Measurements from ENCODE around the gene PTGER2. TPM values are rescaled to one million over a fixed set of nuclear protein-coding genes. Genes with fewer than 3 reads are reported as not detected.

The PTGER2 gene
- 4.6 TPM for polyA plus RNA-seq
- long read RNA-seq, donor 1 = 0 reads
- long read RNA-seq, donor 2 = 0 reads
- long read RNA-seq, donor 3 = 0 reads
- long read RNA-seq, donor 4 = 0 reads
- long read RNA-seq, donor 5, partial matches to known transcripts = 0 of 2 reads
- long read RNA-seq, donor 5, other reads (novel, unspliced or antisense) = 0 of 2 reads
- long read RNA-seq, donor 6, partial matches to known transcripts = 0 of 1 reads
- long read RNA-seq, donor 6, other reads (novel, unspliced or antisense) = 0 of 1 reads
- long read RNA-seq, donor 7, partial matches to known transcripts = 0 of 1 reads
- long read RNA-seq, donor 7, other reads (novel, unspliced or antisense) = 0 of 1 reads
- long read RNA-seq, donor 8, partial matches to known transcripts = 0 of 2 reads
- long read RNA-seq, donor 8, other reads (novel, unspliced or antisense) = 0 of 2 reads
- long read RNA-seq, donor 9, partial matches to known transcripts = 7 of 10 reads
- long read RNA-seq, donor 9, other reads (novel, unspliced or antisense) = 0 of 10 reads
- long read RNA-seq, donor 10, partial matches to known transcripts = 0 of 2 reads
- long read RNA-seq, donor 10, other reads (novel, unspliced or antisense) = 0 of 2 reads
- long read RNA-seq, donor 11 = 0 reads

GRCh38 chr14:52313903-52314594 lies at the start of gene PTGER2:
Gene PTGER2, plus strand, starts transcription at chr14:52314312. Its CDS starts 237 bp downstream, at chr14:52314549.
- peak; percentile 66 to 81 for DNase-seq
- peak within 1 kb of the TSS; percentile 47 for H3K27ac ChIP-seq (ENCODE audit: low read length)
- H3K4me3 ChIP-seq (ENCODE audit: low read length) = peak within 1 kb of the TSS; percentile 61
- no peaks in the 10 kb centered on the region for H3K4me1 ChIP-seq (ENCODE audit: control insufficient read depth, insufficient read depth, low read length)
- H3K36me3 ChIP-seq (ENCODE audit: control insufficient read depth, insufficient read depth, low read length) = no peaks in the 10 kb centered on the region
- peaks cover 3% of the 10 kb centered on the region for H3K9me3 ChIP-seq (ENCODE audit: control insufficient read depth, low read depth, low read length)
- peaks cover 40% of the 10 kb centered on the region for H3K27me3 ChIP-seq (ENCODE audit: control insufficient read depth, insufficient read depth, low read length)
- no CpG with 5 or more reads among the region's 73 CpGs for WGBS (ENCODE audit: insufficient coverage, low lambda C conversion rate)

GRCh38 chr14:52265253-52265652 lies 48.9 kb upstream of the PTGER2 start:
- Histone ChIP-seq H3K27ac (ENCODE audit: low read length) (no peak overlapping the region), H3K4me1 (ENCODE audit: control insufficient read depth, insufficient read depth, low read length) (no peaks in the 10 kb centered on the region), H3K27me3 (ENCODE audit: control insufficient read depth, insufficient read depth, low read length) (peaks cover 32% of the 10 kb centered on the region), H3K36me3 (ENCODE audit: control insufficient read depth, insufficient read depth, low read length) (no peaks in the 10 kb centered on the region), H3K9me3 (ENCODE audit: control insufficient read depth, low read depth, low read length) (no peaks in the 10 kb centered on the region), H3K4me3 (ENCODE audit: low read length) (no peak overlapping the region)
- WGBS (ENCODE audit: insufficient coverage, low lambda C conversion rate) = 75% methylated on average over 1 of the region's 5 CpGs
- DNase-seq = no peak

GRCh38 chr14:52266179-52266578 lies 47.9 kb upstream of the PTGER2 start:
- WGBS (ENCODE audit: insufficient coverage, low lambda C conversion rate) = 100% methylated on average over 1 of the region's 3 CpGs
- DNase-seq = no peak
- H3K9me3 ChIP-seq (ENCODE audit: control insufficient read depth, low read depth, low read length) = no peaks in the 10 kb centered on the region
- H3K4me3 ChIP-seq (ENCODE audit: low read length) = no peak overlapping the region
- no peaks in the 10 kb centered on the region for H3K36me3 ChIP-seq (ENCODE audit: control insufficient read depth, insufficient read depth, low read length)
- H3K27me3 ChIP-seq (ENCODE audit: control insufficient read depth, insufficient read depth, low read length) = peaks cover 32% of the 10 kb centered on the region
- H3K4me1 ChIP-seq (ENCODE audit: control insufficient read depth, insufficient read depth, low read length) = no peaks in the 10 kb centered on the region
- no peak overlapping the region for H3K27ac ChIP-seq (ENCODE audit: low read length)

- WGBS (ENCODE audit: insufficient coverage, low lambda C conversion rate) = no CpG with 5 or more reads among the region's 5 CpGs
- DNase-seq = no peak
- peaks cover 32% of the 10 kb centered on the region for H3K27me3 ChIP-seq (ENCODE audit: control insufficient read depth, insufficient read depth, low read length)
- H3K4me1 ChIP-seq (ENCODE audit: control insufficient read depth, insufficient read depth, low read length) = no peaks in the 10 kb centered on the region
- no peak overlapping the region for H3K27ac ChIP-seq (ENCODE audit: low read length)
- no peak overlapping the region for H3K4me3 ChIP-seq (ENCODE audit: low read length)
- no peaks in the 10 kb centered on the region for H3K36me3 ChIP-seq (ENCODE audit: control insufficient read depth, insufficient read depth, low read length)
- no peaks in the 10 kb centered on the region for H3K9me3 ChIP-seq (ENCODE audit: control insufficient read depth, low read depth, low read length)
Measured at GRCh38 chr14:52266782-52267181, 47.3 kb upstream of the PTGER2 start.

GRCh38 chr14:52267501-52268278 lies 46.4 kb upstream of the PTGER2 start, which contains the start of gene PTGDR:
Gene PTGDR, plus strand, starts transcription at chr14:52267698. Its CDS starts 117 bp downstream, at chr14:52267815.
- Histone ChIP-seq H3K36me3 (ENCODE audit: control insufficient read depth, insufficient read depth, low read length) (no peaks in the 10 kb centered on the region), H3K9me3 (ENCODE audit: control insufficient read depth, low read depth, low read length) (no peaks in the 10 kb centered on the region), H3K27ac (ENCODE audit: low read length) (no peak within 1 kb of the TSS), H3K27me3 (ENCODE audit: control insufficient read depth, insufficient read depth, low read length) (peaks cover 32% of the 10 kb centered on the region), H3K4me3 (ENCODE audit: low read length) (peak within 1 kb of the TSS; percentile 42), H3K4me1 (ENCODE audit: control insufficient read depth, insufficient read depth, low read length) (no peaks in the 10 kb centered on the region)
- DNase-seq = peak in 1 of 2 donors; percentile 47
- no CpG with 5 or more reads among the region's 63 CpGs for WGBS (ENCODE audit: insufficient coverage, low lambda C conversion rate)

GRCh38 chr14:52268279-52269061 lies 45.6 kb upstream of the PTGER2 start:
- Histone ChIP-seq H3K9me3 (ENCODE audit: control insufficient read depth, low read depth, low read length) (no peaks in the 10 kb centered on the region), H3K4me3 (ENCODE audit: low read length) (peak overlapping the region; percentile 42), H3K36me3 (ENCODE audit: control insufficient read depth, insufficient read depth, low read length) (no peaks in the 10 kb centered on the region), H3K27me3 (ENCODE audit: control insufficient read depth, insufficient read depth, low read length) (peaks cover 32% of the 10 kb centered on the region), H3K4me1 (ENCODE audit: control insufficient read depth, insufficient read depth, low read length) (no peaks in the 10 kb centered on the region), H3K27ac (ENCODE audit: low read length) (no peak overlapping the region)
- DNase-seq = peak in 1 of 2 donors; percentile 41
- no CpG with 5 or more reads among the region's 54 CpGs for WGBS (ENCODE audit: insufficient coverage, low lambda C conversion rate)

- peak in 1 of 2 donors; percentile 8 for DNase-seq
- H3K4me3 ChIP-seq (ENCODE audit: low read length) = peak overlapping the region; percentile 42
- WGBS (ENCODE audit: insufficient coverage, low lambda C conversion rate) = 31% methylated on average over 6 of the region's 17 CpGs
- H3K4me1 ChIP-seq (ENCODE audit: control insufficient read depth, insufficient read depth, low read length) = no peaks in the 10 kb centered on the region
- no peaks in the 10 kb centered on the region for H3K9me3 ChIP-seq (ENCODE audit: control insufficient read depth, low read depth, low read length)
- H3K27ac ChIP-seq (ENCODE audit: low read length) = no peak overlapping the region
- peaks cover 32% of the 10 kb centered on the region for H3K27me3 ChIP-seq (ENCODE audit: control insufficient read depth, insufficient read depth, low read length)
- H3K36me3 ChIP-seq (ENCODE audit: control insufficient read depth, insufficient read depth, low read length) = no peaks in the 10 kb centered on the region
Measured at GRCh38 chr14:52269100-52269499, 45.0 kb upstream of the PTGER2 start.

GRCh38 chr14:52269982-52270381 lies 44.1 kb upstream of the PTGER2 start:
- H3K4me1 ChIP-seq (ENCODE audit: control insufficient read depth, insufficient read depth, low read length) = no peaks in the 10 kb centered on the region
- H3K27me3 ChIP-seq (ENCODE audit: control insufficient read depth, insufficient read depth, low read length) = peaks cover 32% of the 10 kb centered on the region
- no peaks in the 10 kb centered on the region for H3K9me3 ChIP-seq (ENCODE audit: control insufficient read depth, low read depth, low read length)
- H3K27ac ChIP-seq (ENCODE audit: low read length) = no peak overlapping the region
- WGBS (ENCODE audit: insufficient coverage, low lambda C conversion rate) = no CpG with 5 or more reads among the region's 8 CpGs
- no peak overlapping the region for H3K4me3 ChIP-seq (ENCODE audit: low read length)
- no peak for DNase-seq
- H3K36me3 ChIP-seq (ENCODE audit: control insufficient read depth, insufficient read depth, low read length) = no peaks in the 10 kb centered on the region

GRCh38 chr14:52271538-52271937 lies 42.6 kb upstream of the PTGER2 start:
- no peak overlapping the region for H3K27ac ChIP-seq (ENCODE audit: low read length)
- H3K9me3 ChIP-seq (ENCODE audit: control insufficient read depth, low read depth, low read length) = no peaks in the 10 kb centered on the region
- no peak for DNase-seq
- peaks cover 32% of the 10 kb centered on the region for H3K27me3 ChIP-seq (ENCODE audit: control insufficient read depth, insufficient read depth, low read length)
- no peaks in the 10 kb centered on the region for H3K4me1 ChIP-seq (ENCODE audit: control insufficient read depth, insufficient read depth, low read length)
- WGBS (ENCODE audit: insufficient coverage, low lambda C conversion rate) = 75% methylated on average over 1 of the region's 1 CpG
- H3K36me3 ChIP-seq (ENCODE audit: control insufficient read depth, insufficient read depth, low read length) = no peaks in the 10 kb centered on the region
- H3K4me3 ChIP-seq (ENCODE audit: low read length) = no peak overlapping the region
